Activated T-helper 1 cell treated with anti-CD3 and anti-CD28 coated beads, Interleukin-2, amount 50 U/mL, for 16 hours (primary cell): ENCODE results near the gene SREK1.
"Not testable (repeated sequence)": the region's sequence is repeated elsewhere in the genome, so short reads cannot be mapped to it uniquely, and the experiment has no call there.

Experiments used
- DNase-seq, 2 donors: peaks; one replicate each; pipeline ENCODE4 v3.0.0-alpha.2; 2020; ENCODE audit warnings: low read depth in 1 of 2, low spot score in 1 of 2

The SREK1 gene

DNA sequence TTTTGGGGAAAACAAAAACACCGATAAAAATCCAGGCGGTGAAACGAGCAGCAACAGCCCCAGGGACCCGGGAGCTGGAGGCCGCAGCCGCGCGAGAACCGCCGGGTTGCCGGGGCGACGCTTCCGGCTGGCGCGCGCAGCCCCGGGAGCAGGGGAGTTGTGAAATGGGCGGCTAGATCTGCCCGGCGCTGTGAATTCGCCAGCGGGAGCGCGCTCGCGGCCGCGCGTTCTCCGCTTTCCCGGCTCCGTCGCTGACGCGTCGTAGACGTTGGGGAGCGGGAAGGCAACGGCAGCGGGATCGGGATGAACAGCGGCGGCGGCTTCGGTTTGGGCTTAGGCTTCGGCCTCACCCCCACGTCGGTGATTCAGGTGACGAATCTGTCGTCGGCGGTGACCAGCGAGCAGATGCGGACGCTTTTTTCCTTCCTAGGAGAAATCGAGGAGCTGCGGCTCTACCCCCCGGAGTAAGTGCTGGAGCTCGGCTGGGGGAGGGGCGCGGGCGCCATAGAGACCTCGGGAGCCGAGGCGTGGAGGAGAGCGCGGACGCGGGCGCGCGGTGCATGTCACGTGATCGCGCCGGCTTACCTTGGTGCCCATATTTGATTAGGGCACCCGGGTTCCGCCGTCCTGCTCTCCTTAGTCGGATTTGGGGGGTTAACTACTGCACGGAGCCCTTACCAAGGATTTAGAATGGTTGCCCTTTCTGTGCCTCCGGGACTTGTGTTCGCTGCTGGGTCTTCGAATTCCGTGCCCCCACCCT is at the start of gene SREK1:
SREK1 (plus strand) TSS at position 227 of the 760 bp plus-strand sequence; CDS start at position 304, 77 bp downstream.
- DNase-seq = peak; percentile 74 to 81

- DNase-seq = no peak
These were observed 43.2 kb upstream of the SREK1 start for GRCh38 chr5:66100851-66101250.

DNA sequence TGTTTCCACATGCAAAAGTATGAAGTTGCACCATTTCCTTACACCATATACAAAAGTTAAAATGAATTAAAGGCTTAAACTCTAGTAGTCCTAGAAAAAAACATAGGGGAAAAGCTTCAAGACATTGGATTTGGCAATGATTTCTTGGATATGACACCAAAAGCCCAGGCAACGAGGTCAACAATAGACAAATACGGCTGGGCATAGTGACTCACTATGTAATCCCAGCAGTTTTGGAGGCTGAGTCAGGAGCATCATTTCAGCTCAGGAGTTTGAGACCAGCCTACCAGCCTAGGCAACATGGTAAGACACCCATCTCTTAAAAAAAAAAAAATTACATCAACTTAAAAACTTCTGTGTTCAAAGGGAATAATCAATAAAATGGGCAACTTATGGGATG is 30.9 kb upstream of the SREK1 start:
- no peak for DNase-seq

DNA sequence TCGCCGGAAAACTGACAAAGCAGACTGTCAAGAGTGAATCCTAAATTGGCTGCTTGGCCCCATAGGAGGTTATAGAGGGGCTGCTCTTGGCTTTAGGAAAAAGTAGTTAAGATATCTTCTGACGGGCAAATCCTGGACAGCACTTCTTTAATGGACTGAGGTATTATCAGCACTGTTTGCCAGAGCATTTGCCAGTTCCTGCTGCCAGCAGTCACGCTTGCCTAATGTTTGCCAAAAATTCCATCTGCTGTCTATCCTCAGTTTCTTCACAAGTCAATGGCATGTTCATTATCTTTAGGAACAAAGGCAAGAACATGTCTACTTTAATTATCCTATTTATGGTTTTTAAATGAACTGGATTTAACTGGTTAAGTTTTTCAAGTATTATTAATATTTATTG is 25.8 kb upstream of the SREK1 start:
- DNase-seq = no peak

DNA sequence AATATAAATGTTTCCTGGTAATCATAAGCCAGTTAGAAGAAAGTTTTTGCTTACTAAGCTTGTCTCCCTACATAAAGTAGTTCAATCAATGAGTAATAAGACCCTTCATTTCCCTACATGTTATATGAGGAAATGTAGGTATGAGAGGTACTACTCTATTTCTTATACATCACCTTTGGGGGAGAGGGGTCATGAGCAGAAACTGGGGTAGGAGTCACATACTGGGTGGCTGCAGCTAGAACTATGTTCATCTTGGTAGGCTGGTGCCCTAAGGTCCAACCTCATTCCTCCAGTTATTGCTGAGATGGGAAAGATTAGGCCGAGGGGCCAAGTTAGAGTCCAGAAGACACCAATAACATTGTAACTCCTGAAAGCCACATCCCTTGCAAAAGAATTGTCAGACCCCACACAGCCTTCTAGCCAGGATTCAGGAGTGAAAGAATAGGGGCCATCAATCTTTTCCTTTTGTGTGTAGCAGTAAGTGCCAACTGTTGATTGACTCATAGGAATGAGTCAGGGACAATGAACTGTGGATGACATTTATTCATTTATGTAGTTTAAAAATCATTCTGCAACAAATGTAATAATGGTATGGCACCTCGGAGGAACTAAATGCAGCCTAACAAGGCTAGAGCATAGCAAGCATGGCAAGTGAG is 21.6 kb upstream of the SREK1 start:
- DNase-seq = no peak

DNA sequence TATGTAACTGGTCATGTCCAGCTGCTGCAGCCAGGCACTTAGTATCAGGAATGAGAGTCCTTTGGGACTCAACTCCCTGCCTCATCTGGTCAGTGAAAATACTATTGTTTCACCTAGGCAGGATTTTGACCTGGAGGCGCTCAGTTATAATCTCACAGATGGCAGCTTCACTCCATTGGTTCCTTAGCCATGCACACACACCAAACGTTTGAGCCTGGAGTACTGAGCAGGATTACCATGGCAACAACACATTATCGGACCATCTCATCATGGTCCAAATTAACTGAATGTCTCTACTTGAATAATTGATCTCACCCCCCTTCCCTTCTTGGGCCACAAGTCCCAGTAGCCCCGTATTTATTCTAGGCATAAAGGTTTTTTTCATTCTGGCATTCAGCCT is 15.0 kb upstream of the SREK1 start:
- no peak for DNase-seq

- no peak for DNase-seq
These were observed 13.6 kb upstream of the SREK1 start for GRCh38 chr5:66130493-66130892.

DNA sequence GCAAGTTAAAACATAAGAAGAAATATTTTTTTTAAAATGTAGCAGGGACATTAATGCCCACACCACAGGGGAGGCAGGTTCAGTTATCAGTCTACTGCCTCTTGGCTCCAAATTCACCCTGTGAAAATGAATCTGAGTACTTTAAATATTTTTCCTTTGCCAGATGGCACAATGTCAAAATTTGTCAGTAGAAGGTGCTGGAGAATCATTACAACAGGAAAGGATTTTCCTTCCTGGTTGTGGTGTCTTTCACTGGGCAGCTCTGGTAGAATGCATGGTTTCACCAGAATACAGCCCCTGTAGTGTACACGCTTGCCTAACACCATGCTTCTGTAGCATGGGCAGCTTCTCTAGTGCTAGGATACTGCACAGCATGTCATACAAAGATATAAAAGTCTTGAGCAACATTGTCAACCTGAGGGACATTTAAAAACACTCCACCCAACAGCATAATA is 9.7 kb upstream of the SREK1 start:
- no peak for DNase-seq

DNA sequence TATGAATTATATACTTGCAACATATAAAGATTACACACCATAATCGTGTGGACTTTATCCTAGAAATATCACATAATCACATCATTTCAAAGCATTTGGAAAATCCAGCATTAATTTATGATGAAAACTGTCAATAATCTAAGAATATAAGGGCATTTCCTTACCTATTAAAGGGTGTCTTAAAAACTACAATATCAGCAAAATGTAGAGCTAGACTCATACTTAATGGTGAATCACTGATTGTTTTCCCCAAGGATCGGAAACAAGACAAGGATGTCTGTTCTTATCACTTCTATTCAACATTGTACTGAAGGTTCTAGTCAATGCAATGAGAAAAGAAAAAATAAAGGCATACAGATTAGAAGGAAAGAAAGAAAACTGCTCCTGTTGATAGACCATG is 8.0 kb upstream of the SREK1 start:
- no peak for DNase-seq

- not testable (repeated sequence) for DNase-seq
These were observed 7.2 kb upstream of the SREK1 start for GRCh38 chr5:66136944-66137343.

GRCh38 chr5:66138637-66139317 is 5.3 kb upstream of the SREK1 start:
- no peak for DNase-seq

DNA sequence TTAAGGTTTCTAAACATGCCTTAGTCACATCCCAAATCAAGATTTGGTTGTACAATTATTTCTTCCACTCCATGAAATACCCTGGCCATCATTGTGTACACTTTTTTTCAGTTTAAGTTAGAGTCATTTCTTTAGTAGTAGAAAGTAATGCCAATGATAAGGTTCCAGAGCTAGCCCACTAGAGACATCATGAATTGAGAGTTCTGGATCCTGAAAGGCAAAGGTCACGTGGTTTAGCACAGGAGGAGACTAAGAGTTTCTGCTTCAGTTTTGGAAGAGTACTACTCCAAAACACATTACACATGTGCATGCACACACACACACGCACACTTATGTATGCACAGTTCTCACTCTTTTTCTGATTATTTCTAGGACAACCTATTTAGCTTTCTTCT is 4.8 kb upstream of the SREK1 start:
- no peak for DNase-seq

GRCh38 chr5:66142417-66142816 is 1.7 kb upstream of the SREK1 start:
- DNase-seq = no peak

- DNase-seq = no peak
These were observed 527 bp upstream of the SREK1 start for GRCh38 chr5:66143473-66144073.

DNA sequence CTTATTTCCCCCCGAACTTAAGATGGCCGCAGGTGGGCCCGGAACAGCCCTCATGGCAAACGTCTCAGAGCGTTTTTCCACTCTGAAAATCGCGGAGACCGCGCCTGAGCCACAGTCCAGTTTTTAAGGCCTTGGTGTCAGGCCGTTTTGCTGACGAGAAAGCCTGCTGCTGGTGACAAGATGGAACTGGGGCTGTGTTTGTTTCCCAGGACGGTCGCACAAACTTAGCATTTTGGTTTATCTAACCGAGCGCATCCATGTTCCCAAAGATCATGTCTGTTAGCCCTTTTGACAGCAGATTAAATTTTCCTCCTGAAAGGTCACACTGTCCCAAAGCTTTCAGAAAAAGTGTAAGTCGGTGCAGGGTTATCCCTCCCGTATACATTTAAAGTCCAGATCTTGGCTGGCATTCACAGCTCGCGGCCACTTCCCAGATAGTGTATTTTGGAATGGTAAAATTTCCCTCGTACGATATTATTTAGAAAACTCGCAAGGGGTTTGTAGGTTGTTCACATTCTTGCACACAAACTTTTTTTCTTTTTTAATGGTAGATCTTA is 812 bp downstream of the SREK1 start:
- no peak for DNase-seq

- no peak for DNase-seq
These were observed 1.6 kb downstream of the SREK1 start for GRCh38 chr5:66145737-66146136.

- no peak for DNase-seq
These were observed 5.8 kb downstream of the SREK1 start for GRCh38 chr5:66149950-66150349.

GRCh38 chr5:66151030-66151429 is 6.9 kb downstream of the SREK1 start:
- no peak for DNase-seq

GRCh38 chr5:66151491-66151890 is 7.4 kb downstream of the SREK1 start:
- no peak for DNase-seq

DNA sequence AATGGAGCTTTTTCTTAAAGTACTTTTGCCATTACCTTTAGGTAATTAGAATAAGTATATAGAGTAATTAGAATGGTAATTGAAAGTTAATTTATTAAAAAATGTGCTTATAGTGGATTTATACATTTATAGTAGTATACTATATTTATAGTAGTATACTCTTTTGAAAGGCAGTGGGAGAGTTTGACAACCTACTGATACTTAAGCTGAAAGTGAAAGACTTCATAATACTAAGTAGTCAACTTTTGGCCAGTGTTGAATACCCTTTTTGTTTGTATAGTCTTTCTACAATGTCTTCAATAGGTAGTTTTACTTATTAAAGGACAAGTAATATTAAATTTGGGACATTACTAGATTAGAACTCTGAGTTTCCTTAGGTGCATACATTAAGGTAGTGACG is 12.9 kb downstream of the SREK1 start:
- no peak for DNase-seq

DNA sequence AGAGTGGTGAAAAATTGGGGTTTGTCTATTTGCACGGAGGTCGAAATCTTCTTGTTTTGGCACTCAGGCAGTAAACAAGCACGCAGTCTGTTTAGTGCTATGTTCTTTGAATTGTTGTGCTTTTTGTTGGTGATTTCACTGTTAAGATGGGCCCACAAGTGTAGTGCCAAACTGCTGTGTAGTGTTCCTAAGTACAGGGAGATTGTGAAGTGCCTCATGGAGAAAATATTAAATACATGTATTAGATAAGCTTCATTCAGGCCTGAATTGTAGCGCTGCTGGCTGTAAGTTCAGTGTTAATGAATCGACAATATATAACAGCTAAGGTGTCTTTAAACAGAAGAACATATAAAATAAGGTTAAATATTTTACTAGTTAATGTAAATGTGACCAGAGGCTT is 17.3 kb downstream of the SREK1 start:
- no peak for DNase-seq
